HepG2 (cell line): ENCODE measurements around the gene ZBTB32. TPM values are rescaled to one million over a fixed set of nuclear protein-coding genes. Genes with fewer than 3 reads are reported as not detected.
A peak's percentile ranks its signal among the peaks of the same experiment; 100 is the strongest.

ENCODE experiments used
- ATAC-seq: fragments of 200-7000 bp; cut with Tn5 transposase; 3 replicates; pipeline ENCODE4 v1.9.1; 2020; ENCODE audit warnings: mild to moderate bottlenecking, moderate library complexity
- BruUV-seq: library from RNA; stranded (reverse); fragments of 400-500 nt; replicated peaks from 2 replicates; lab custom pipeline; 2021; lab: Mats Ljungman, UMichigan
- CTCF ChIA-PET: fragments of 300-600 bp; formaldehyde crosslinking; extraction: SDS; loops from one replicate; lab custom pipeline; 2021; ENCODE audit warnings: low total read pairs, inconsistent platforms, low intra/inter-chr PET ratio; lab: Yijun Ruan, JAX
- POLR2A ChIA-PET: fragments of 350-600 bp; sonication (Branson Sonifier 250); formaldehyde crosslinking; loops from one replicate; lab custom pipeline; 2020; ENCODE audit warnings: antibody characterized with exemption, inconsistent platforms; lab: Yijun Ruan, JAX
- DNase-seq: peaks from one replicate; pipeline ENCODE4 v3.0.0-alpha.2; 2015; ENCODE audit warnings: low spot score
- FAIRE-seq: peaks from 3 replicates; lab custom pipeline; 2011; peaks lifted over from hg19 to GRCh38; lab: Jason Lieb, UNC
- H2AFZ ChIP-seq: one replicate; pipeline ENCODE4 v1.6.1; 2011; ENCODE audit warnings: low read length, inconsistent platforms
- H3K27ac ChIP-seq: fragments of 300-600 bp; 3 replicates; pipeline ENCODE4 v1.8.0; 2011; ENCODE audit warnings: mixed run types, mild to moderate bottlenecking, mixed read lengths, low read length, inconsistent platforms; ENCODE audit not compliant: insufficient read depth; ENCODE audit errors: extremely low read length
- H3K27me3 ChIP-seq, 2 experiments: fragments of 200-600 bp in 1 of 2; 2 replicates in 1 of 2; 3 replicates in 1 of 2; pipeline versions ENCODE4 v1.6.0 to v1.8.0; 2011; ENCODE audit warnings: low read length in 2 of 2, mild to moderate bottlenecking in 2 of 2, moderate library complexity in 2 of 2, inconsistent platforms in 1 of 2; ENCODE audit not compliant: insufficient read depth in 2 of 2, control insufficient read depth in 1 of 2
- H3K36me3 ChIP-seq, 2 experiments: fragments of 200-600 bp in 1 of 2; replicated peaks in 1 of 2; 2 replicates in 1 of 2; 3 replicates in 1 of 2; pipeline versions ENCODE4 v1.5.1 to v1.8.0; 2011; ENCODE audit warnings: low read length in 2 of 2, inconsistent platforms in 1 of 2; ENCODE audit not compliant: insufficient read depth in 2 of 2, control insufficient read depth in 1 of 2
- H3K4me1 ChIP-seq: 2 replicates; pipeline ENCODE4 v1.5.1; 2012; ENCODE audit warnings: low read length, inconsistent platforms; ENCODE audit not compliant: insufficient read depth
- H3K4me2 ChIP-seq: 2 replicates; pipeline ENCODE4 v1.6.0; 2011; ENCODE audit warnings: low read depth, low read length, inconsistent platforms
- H3K4me3 ChIP-seq, 3 experiments: fragments of 200-600 bp in 1 of 3; sonication (generic), shearing (Covaris generic) in 1 of 3; replicated peaks in 1 of 3; 2 replicates each; pipeline ENCODE4 v1.5.1; 2011 to 2016; ENCODE audit warnings: low read length in 3 of 3, inconsistent platforms in 2 of 3, low read depth in 2 of 3, mild to moderate bottlenecking in 2 of 3, control low read depth in 1 of 3, mixed read lengths in 1 of 3; ENCODE audit not compliant: insufficient read depth in 1 of 3
- H3K79me2 ChIP-seq: one replicate; pipeline ENCODE4 v1.6.1; 2011; ENCODE audit warnings: low read length, inconsistent platforms; ENCODE audit not compliant: insufficient read depth
- H3K9ac ChIP-seq: 2 replicates; pipeline ENCODE4 v1.6.0; 2011; ENCODE audit warnings: mild to moderate bottlenecking, low read depth, low read length, inconsistent platforms; ENCODE audit not compliant: insufficient read depth
- H3K9me3 ChIP-seq: 2 replicates; pipeline ENCODE4 v1.5.1; 2012; ENCODE audit warnings: mild to moderate bottlenecking, low read length
- H4K20me1 ChIP-seq: 2 replicates; pipeline ENCODE4 v1.6.0; 2011; ENCODE audit warnings: inconsistent platforms, mild to moderate bottlenecking, low read length, moderate library complexity; ENCODE audit not compliant: insufficient read depth
- ARNT2 ChIP-seq: sonication (generic); formaldehyde crosslinking; IDR thresholded peaks from 2 replicates; pipeline ENCODE4 v1.8.0; 2022; ENCODE audit warnings: mild to moderate bottlenecking, low read depth, missing genetic modification reagents, moderate library complexity
- CBX1 ChIP-seq: IDR thresholded peaks from one replicate; pipeline ENCODE4 v1.6.1; 2016; ENCODE audit warnings: antibody characterized with exemption, low read depth
- MAFG ChIP-seq: sonication (generic); formaldehyde crosslinking; IDR thresholded peaks from 2 replicates; pipeline ENCODE4 v1.5.1; 2020; ENCODE audit warnings: mild to moderate bottlenecking, missing genetic modification reagents
- RFX3 ChIP-seq: IDR thresholded peaks from 2 replicates; pipeline ENCODE4 v1.6.1; 2016; ENCODE audit warnings: missing biosample characterization, missing genetic modification reagents
- ZNF12 ChIP-seq: sonication (generic); formaldehyde crosslinking; IDR thresholded peaks from 2 replicates; pipeline ENCODE4 v1.5.0; 2020; ENCODE audit warnings: missing genetic modification reagents
- ZNF292 ChIP-seq: sonication (generic); formaldehyde crosslinking; IDR thresholded peaks from 2 replicates; pipeline ENCODE4 v1.8.1; 2022; ENCODE audit warnings: mild to moderate bottlenecking, low read depth, missing genetic modification reagents, borderline replicate concordance
- ZNF737 ChIP-seq: sonication (generic); formaldehyde crosslinking; IDR thresholded peaks from 2 replicates; pipeline ENCODE4 v1.5.0; 2020; ENCODE audit warnings: missing genetic modification reagents, mild to moderate bottlenecking, borderline replicate concordance
- WGBS: methylation state at CpG from one replicate; pipeline ENCODE4 v1.1.6; 2017; ENCODE audit warnings: low lambda C conversion rate; 5-methylcytosine and 5-hydroxymethylcytosine counted together
- in situ Hi-C: cut with HindIII; loops from 2 replicates; pipeline ENCODE4 v1.10.0; 2017; ENCODE audit warnings: low pct_unique_long_range_greater_than_20kb; ENCODE audit not compliant: extremely low pct_ligation_motif_present
- intact Hi-C: fragments of 100-400 bp; cut with micrococcal nuclease; formaldehyde crosslinking; loops from one replicate; pipeline ENCODE4 v1.10.0; 2022; ENCODE audit not compliant: unreplicated experiment
- polyA plus RNA-seq, 8 experiments: library from polyadenylated mRNA; depleted of rRNA in 3 of 8; stranded (reverse) in 7 of 8; unstranded in 1 of 8; fragments of >200 nt; fragmentation: Illumina TruSeq in 4 of 8; extraction: Trizol in 4 of 8; gene quantifications; 2 replicates each; pipeline versions ENCODE4 v1.2.1 to v1.2.3, GENCODE V29; 2011 to 2016; ENCODE audit warnings: low read depth in 4 of 8, missing spikeins in 1 of 8, mixed read lengths in 1 of 8; ENCODE audit not compliant: insufficient read depth in 1 of 8
- total RNA-seq, 5 experiments: library from RNA; depleted of rRNA; stranded (reverse); fragments of >200 nt; fragmentation: Illumina TruSeq; extraction: Trizol; gene quantifications; 2 replicates each; pipeline ENCODE4 v1.2.3, GENCODE V29; 2016; ENCODE audit warnings: low read depth in 1 of 5

The ZBTB32 gene
- total and polyA plus RNA-seq, 2 of the 13 experiments (the other 11 are each of a cell fraction or from before 2014, with no cell fraction given) = not detected

DNA sequence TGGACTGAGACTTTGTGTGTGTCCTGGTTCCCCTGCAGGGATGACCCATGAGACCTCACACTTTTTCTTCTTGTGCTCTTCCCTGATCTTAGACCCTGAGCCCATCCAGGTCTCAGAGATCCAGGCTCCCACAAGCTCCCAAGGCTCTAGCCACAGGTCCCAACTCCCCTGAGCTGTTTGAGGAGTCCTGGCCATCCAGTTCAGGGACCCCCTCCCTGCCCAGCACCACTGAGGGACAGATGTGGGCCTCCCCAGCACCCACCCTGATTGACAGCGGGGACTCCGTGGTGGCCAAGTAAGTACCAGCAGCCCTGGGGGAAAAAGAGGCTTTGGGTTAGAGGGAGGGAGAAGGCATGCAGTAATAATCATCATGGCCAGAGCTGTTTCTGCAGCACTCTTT is 55.3 kb downstream of the ZBTB32 start (continued):
- TF ChIP-seq ARNT2 (CRISPR knock-in tag) (no peak), RFX3 (CRISPR knock-in tag) (no peak)

DNA sequence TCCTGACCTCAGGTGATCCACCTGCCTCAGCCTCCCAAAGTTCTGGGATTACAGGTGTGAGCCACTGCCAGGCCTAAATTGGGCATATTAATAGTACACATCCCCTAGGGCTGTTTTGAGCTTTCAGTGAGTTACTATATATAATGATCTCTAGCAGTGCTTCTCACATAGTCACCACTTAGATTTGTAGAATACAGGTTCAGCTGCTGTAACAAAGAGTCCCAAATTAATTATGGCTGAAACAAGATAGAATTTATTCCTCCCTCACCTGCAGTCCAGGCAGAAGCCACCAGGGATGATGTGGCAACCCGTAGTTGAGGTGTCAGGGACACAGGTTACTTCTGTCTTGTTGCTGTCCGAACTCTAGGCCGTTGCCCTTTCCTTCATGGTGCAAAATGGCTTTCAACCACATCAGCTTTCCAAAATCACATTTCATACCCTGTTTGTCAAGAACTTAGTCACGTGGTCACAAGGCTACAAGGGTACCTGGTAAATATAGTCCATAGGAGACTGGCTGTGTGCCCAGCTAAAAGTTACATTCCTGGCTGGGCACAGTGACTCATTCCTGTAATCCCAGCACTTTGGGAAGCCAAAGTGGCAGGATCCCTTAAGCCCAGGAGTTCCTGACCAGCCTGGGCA is 56.5 kb downstream of the ZBTB32 start:
- no peak for FAIRE-seq
- no peak overlapping the region for H3K9ac ChIP-seq
- no peak overlapping the region for H3K4me2 ChIP-seq
- BruUV-seq = no TSS peak
- H3K27ac ChIP-seq = no peak overlapping the region
- in situ Hi-C loops (no loop called here), intact Hi-C loops (no loop called here)
- WGBS = 100% methylated on average over 4 of the region's 4 CpGs
- no peaks in the 10 kb centered on the region for H3K27me3 ChIP-seq
- ChIA-PET CTCF (no interaction called here), POLR2A (interaction anchor here (1.0 kb wide), 1 partner anchor 13 kb away, joined by 3 read pairs; the partner anchor contains the start of gene LIN37)
- peaks cover 4 to 24% of the 10 kb centered on the region in 2 experiments; a peak in 4 of 5 replicates for H3K36me3 ChIP-seq
- no peak overlapping the region for H3K4me3 ChIP-seq
- H3K9me3 ChIP-seq = no peaks in the 10 kb centered on the region
- TF ChIP-seq ZNF292 = no peak
- TF ChIP-seq ZNF12 = peak; percentile 97
- TF ChIP-seq ZNF737 (CRISPR knock-in tag) = no peak
- no peak for TF ChIP-seq MAFG (CRISPR knock-in tag)
- no peak for TF ChIP-seq CBX1
- ATAC-seq = no peak
- no peaks in the 10 kb centered on the region for H4K20me1 ChIP-seq
- no peak for DNase-seq
- peaks cover 6% of the 10 kb centered on the region for H3K79me2 ChIP-seq
- H2AFZ ChIP-seq = no peak overlapping the region
- peaks cover 20% of the 10 kb centered on the region for H3K4me1 ChIP-seq
